ENCODE data around the gene ABHD16A. TPM values are rescaled to one million over a fixed set of nuclear protein-coding genes. Genes with fewer than 3 reads are reported as not detected.

The ABHD16A gene
- total and polyA plus RNA-seq, 2 of the 13 experiments (the other 11 are each of a cell fraction or from before 2014, with no cell fraction given): 43.5 to 45.4 TPM

DNA sequence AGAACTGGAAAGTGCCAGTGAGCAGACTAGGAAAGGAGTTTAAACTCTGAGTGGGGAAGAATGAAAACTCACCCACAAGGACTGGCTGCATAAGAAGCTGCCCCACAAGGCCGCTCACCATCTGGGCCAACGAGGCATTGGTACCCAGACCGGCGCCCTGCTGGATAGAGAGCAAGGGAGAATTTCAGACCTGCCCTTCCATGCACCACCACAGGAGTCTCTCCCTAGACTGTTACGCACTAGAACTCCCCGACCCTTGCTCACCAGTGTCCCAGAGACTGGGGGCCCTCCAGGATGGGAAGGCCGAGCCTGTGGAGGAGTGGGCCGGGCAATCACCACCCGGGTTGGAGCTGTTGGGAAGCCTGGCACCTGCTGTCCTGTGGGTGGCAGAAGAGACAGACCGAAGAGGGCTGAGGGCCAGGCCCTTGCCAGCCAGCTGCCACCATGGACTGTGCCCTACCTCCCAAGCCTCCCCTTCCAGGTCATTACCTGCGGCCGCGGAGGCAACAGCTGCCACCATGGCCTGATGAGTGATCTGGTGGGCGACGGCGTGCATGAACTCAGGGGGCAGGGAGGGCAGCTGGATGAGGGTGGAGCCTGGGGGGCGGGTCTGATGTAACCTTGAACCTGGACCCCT is 59.2 kb downstream of the ABHD16A start (continued):
- TF ChIP-seq GLI4 (CRISPR knock-in tag; IDR thresholded peaks at IDR 0.05; ENCODE audit: borderline replicate concordance) (no peak), KLF6 (CRISPR knock-in tag; IDR thresholded peaks at IDR 0.05) (no peak), KDM4B (CRISPR knock-in tag; IDR thresholded peaks at IDR 0.05) (no peak)
- TF ChIP-seq, protein P1, sequence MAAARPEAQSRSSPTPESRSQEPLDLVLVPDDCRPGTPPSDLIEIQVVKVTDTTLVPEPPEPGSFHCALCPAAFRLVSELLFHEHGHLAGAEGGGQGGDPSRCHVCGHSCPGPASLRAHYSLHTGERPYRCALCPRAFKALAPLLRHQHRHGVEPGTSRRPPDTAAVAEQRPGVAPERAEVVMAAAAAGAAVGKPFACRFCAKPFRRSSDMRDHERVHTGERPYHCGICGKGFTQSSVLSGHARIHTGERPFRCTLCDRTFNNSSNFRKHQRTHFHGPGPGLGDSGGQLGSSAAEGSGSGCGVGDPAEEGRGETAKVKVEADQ (CRISPR knock-in tag; IDR thresholded peaks at IDR 0.05; ENCODE audit: borderline replicate concordance): no peak
- TF ChIP-seq, protein P2, sequence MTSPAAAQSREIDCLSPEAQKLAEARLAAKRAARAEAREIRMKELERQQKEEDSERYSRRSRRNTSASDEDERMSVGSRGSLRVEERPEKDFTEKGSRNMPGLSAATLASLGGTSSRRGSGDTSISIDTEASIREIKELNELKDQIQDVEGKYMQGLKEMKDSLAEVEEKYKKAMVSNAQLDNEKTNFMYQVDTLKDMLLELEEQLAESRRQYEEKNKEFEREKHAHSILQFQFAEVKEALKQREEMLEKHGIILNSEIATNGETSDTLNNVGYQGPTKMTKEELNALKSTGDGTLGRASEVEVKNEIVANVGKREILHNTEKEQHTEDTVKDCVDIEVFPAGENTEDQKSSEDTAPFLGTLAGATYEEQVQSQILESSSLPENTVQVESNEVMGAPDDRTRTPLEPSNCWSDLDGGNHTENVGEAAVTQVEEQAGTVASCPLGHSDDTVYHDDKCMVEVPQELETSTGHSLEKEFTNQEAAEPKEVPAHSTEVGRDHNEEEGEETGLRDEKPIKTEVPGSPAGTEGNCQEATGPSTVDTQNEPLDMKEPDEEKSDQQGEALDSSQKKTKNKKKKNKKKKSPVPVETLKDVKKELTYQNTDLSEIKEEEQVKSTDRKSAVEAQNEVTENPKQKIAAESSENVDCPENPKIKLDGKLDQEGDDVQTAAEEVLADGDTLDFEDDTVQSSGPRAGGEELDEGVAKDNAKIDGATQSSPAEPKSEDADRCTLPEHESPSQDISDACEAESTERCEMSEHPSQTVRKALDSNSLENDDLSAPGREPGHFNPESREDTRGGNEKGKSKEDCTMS (CRISPR knock-in tag; conservative IDR thresholded peaks at IDR 0.05): no peak
- TF ChIP-seq, protein P3, sequence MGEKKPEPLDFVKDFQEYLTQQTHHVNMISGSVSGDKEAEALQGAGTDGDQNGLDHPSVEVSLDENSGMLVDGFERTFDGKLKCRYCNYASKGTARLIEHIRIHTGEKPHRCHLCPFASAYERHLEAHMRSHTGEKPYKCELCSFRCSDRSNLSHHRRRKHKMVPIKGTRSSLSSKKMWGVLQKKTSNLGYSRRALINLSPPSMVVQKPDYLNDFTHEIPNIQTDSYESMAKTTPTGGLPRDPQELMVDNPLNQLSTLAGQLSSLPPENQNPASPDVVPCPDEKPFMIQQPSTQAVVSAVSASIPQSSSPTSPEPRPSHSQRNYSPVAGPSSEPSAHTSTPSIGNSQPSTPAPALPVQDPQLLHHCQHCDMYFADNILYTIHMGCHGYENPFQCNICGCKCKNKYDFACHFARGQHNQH (CRISPR knock-in tag; IDR thresholded peaks at IDR 0.05): no peak
